Measurements from ENCODE around the gene ADD2.

ADD2 gene

DNA sequence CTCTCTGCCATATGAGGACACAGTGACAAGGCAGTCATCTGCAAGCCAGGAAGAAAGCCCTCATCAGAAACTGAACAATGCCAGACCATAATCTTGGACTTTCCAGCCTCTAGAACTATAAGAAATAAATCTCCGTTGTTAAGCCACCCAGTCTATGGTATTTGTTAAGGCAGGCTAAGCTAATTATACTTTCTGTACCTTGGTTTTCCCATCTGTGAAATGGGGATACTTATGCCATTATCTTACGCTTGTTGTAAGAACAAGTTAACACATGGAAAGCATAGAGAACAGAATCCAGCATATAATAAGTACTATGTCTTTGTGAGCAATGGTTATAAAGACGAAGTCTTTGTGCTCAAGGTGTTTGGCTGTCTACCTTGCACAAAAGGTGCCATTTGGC, 8.3 kb upstream of the ADD2 start:
- TF ChIP-seq, protein P1, sequence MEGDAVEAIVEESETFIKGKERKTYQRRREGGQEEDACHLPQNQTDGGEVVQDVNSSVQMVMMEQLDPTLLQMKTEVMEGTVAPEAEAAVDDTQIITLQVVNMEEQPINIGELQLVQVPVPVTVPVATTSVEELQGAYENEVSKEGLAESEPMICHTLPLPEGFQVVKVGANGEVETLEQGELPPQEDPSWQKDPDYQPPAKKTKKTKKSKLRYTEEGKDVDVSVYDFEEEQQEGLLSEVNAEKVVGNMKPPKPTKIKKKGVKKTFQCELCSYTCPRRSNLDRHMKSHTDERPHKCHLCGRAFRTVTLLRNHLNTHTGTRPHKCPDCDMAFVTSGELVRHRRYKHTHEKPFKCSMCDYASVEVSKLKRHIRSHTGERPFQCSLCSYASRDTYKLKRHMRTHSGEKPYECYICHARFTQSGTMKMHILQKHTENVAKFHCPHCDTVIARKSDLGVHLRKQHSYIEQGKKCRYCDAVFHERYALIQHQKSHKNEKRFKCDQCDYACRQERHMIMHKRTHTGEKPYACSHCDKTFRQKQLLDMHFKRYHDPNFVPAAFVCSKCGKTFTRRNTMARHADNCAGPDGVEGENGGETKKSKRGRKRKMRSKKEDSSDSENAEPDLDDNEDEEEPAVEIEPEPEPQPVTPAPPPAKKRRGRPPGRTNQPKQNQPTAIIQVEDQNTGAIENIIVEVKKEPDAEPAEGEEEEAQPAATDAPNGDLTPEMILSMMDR (IDR thresholded peaks at IDR 0.05; ENCODE audit: extremely low read depth, insufficient read depth, missing control alignments): no peak
- in situ Hi-C loops (cut with MboI; ENCODE audit: low pct_unique_long_range_greater_than_20kb, low sequenced_read_pairs, unreplicated experiment): no loop called here
- DNase-seq (ENCODE audit: low spot score): no peak

DNA sequence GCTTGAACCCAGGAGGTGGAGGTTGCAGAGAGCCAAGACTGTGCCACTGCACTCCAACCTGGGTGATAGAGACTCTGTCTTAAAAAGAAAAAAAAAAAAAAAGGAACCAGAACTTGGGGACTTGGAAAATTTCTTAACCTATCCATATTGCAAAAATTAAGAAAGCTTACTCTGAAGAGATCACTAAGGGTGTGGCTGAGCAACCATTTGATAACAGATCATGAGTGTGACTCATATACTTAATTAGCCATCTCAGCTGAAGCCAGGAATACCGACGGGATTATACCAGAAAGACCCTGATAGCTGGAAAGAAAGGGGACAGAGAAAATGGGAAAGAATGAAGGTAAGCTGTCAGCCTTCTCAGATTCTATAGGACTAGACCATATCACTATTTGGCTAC, 7.1 kb upstream of the ADD2 start:
- TF ChIP-seq, protein P1 (IDR thresholded peaks at IDR 0.05; ENCODE audit: extremely low read depth, insufficient read depth, missing control alignments): no peak
- in situ Hi-C loops (cut with MboI; ENCODE audit: low pct_unique_long_range_greater_than_20kb, low sequenced_read_pairs, unreplicated experiment): no loop called here
- no peak for DNase-seq (ENCODE audit: low spot score)

- TF ChIP-seq, protein P1 (IDR thresholded peaks at IDR 0.05; ENCODE audit: extremely low read depth, insufficient read depth, missing control alignments): no peak
- no peak for DNase-seq (ENCODE audit: low spot score)
- in situ Hi-C loops (cut with MboI; ENCODE audit: low pct_unique_long_range_greater_than_20kb, low sequenced_read_pairs, unreplicated experiment): no loop called here
These were observed 4.6 kb upstream of the ADD2 start for GRCh38 chr2:70772486-70773155.

DNA sequence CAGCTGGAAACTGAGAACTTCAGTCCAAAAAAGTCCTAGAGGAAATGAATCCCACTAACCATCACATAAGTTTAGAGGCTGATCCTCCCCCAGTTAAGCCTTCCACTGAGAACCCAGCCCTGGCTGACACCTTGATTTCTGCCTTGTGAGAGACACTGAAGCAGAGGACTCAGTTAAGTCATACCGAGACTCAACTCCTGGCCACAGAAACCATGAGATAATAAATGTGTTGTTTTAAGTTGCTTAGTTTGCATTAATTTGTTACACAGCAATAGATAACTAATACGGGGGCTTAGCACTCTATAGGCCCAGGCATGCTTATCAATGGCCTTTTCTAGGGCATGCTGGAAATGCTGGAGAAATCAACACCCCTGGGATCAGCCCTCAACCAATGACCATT, 3.4 kb upstream of the ADD2 start:
- in situ Hi-C loops (cut with MboI; ENCODE audit: low pct_unique_long_range_greater_than_20kb, low sequenced_read_pairs, unreplicated experiment): no loop called here
- TF ChIP-seq, protein P1 (IDR thresholded peaks at IDR 0.05; ENCODE audit: extremely low read depth, insufficient read depth, missing control alignments): no peak
- no peak for DNase-seq (ENCODE audit: low spot score)

DNA sequence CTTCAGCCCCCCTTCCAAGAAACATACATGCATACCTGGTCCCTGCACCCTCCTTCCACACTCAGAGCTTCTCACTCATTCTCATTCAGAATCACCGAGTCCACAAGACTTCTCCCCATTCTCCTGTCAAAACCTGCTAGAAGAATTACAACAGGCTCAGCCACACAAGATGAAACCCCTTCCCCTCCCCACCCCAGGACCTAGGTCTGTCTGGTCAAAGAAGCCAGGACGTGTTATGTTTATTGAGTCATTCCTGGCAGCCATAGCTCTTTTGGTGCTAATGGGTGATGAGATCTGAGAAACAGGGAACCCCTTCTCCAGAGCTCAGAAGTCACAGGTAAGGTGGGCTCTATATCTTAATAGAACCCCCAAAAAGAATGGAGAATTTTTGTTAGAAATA, 1.4 kb upstream of the ADD2 start:
- no peak for DNase-seq (ENCODE audit: low spot score)
- TF ChIP-seq, protein P1 (IDR thresholded peaks at IDR 0.05; ENCODE audit: extremely low read depth, insufficient read depth, missing control alignments): no peak
- in situ Hi-C loops (cut with MboI; ENCODE audit: low pct_unique_long_range_greater_than_20kb, low sequenced_read_pairs, unreplicated experiment): no loop called here

GRCh38 chr2:70768590-70769085, 638 bp upstream of the ADD2 start:
- TF ChIP-seq, protein P1 (IDR thresholded peaks at IDR 0.05; ENCODE audit: extremely low read depth, insufficient read depth, missing control alignments): no peak
- no peak for DNase-seq (ENCODE audit: low spot score)
- in situ Hi-C loops (cut with MboI; ENCODE audit: low pct_unique_long_range_greater_than_20kb, low sequenced_read_pairs, unreplicated experiment): no loop called here
